AG04450 (cell line): ENCODE data around the gene ASPSCR1. TPM values are rescaled to one million over a fixed set of nuclear protein-coding genes. Genes with fewer than 3 reads are reported as not detected.
A peak's percentile ranks its signal among the peaks of the same experiment; 100 is the strongest.

Source experiments
- CTCF ChIA-PET: fragments of 300-600, 350-600 bp; formaldehyde crosslinking; extraction: SDS; loops from one replicate; lab custom pipeline; 2022; ENCODE audit warnings: antibody characterized with exemption, inconsistent platforms; lab: Charles Lee
- POLR2A ChIA-PET: fragments of 350-600 bp; formaldehyde crosslinking; extraction: SDS; loops from one replicate; lab custom pipeline; 2021; ENCODE audit warnings: antibody characterized with exemption, inconsistent platforms; lab: Yijun Ruan, JAX
- DNase-seq: peaks from one replicate; pipeline ENCODE4 v3.0.0-alpha.2; 2011; ENCODE audit warnings: low read depth, low spot score
- H3K27ac ChIP-seq: one replicate; pipeline ENCODE4 v1.5.1; 2012; ENCODE audit warnings: low read depth, low read length, control low read depth
- H3K27me3 ChIP-seq: one replicate; pipeline ENCODE4 v1.6.0; 2012; ENCODE audit warnings: low read length; ENCODE audit not compliant: control insufficient read depth, insufficient read depth
- H3K4me3 ChIP-seq: 2 replicates; pipeline ENCODE4 v1.5.1; 2011; ENCODE audit warnings: mild to moderate bottlenecking, low read depth, low read length, control low read depth
- H3K9me3 ChIP-seq: 2 replicates; pipeline ENCODE4 v1.5.1; 2012; ENCODE audit warnings: low read length; ENCODE audit not compliant: control insufficient read depth, insufficient read depth
- polyA plus RNA-seq: library from polyadenylated mRNA; depleted of rRNA; stranded (reverse); fragments of >200 nt; gene quantifications from 2 replicates; pipeline ENCODE4 v1.2.3, GENCODE V29; 2011
- TF ChIP-seq, protein P1 (sequence below): IDR thresholded peaks from 2 replicates; pipeline ENCODE4 v1.5.1; 2011; ENCODE audit warnings: low read depth, low read length, control low read depth, inconsistent platforms

Gene ASPSCR1
- polyA plus RNA-seq, 1 experiment: 7.1 TPM

DNA sequence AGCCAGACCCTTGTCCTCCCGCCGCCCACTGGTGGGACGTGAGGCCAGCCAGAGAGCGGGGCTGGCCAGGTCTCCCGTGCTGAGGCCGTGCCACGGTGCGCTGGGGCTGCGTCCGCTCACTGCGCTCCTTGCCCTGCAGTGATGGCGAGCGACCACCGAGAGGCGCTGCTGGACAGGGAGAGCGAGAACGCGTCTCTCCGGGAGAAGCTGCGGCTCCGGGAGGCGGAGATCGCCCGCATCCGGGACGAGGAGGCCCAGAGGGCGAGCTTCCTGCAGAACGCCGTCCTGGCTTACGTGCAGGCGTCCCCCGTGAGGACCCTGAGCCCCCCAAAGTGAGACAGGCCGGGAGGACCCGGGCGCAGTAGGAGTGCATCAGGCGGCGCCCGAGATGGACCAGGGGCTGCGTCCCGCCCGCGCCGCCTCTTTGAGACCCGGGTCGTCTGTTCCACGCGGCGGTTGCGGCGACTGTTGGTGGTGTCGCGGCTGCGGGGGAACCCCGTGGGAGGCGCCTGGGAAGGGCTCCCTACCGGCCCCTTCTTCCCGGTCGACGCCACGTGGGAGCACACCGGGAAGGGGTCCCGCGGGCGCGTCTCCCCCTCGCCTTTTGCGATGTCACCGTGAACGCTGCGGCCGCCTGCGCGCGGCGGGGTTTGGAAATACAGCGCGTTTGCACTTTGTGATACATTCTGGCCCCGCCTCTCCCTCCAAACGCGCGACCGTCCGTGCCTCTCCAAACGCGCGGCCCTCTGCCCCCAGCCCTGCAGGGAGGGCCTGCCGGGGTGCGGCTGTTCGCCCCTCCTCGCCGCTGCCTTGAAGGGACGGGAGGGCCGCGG is 53.3 kb downstream of the ASPSCR1 start:
- peak overlapping the region; percentile 52 for H3K27ac ChIP-seq
- POLR2A ChIA-PET: interaction anchor here (0.7 kb wide), 1 partner anchor 67 kb away, joined by 3 read pairs; the partner anchor contains the start of gene FASN
- CTCF ChIA-PET: interaction anchor here (0.5 to 1.9 kb wide), 16 partner anchors 8 to 227 kb away, joined by 3 to 21 read pairs (median 4); no protein-coding TSS in a partner anchor
- peak; percentile 51 for DNase-seq
- TF ChIP-seq, protein P1, sequence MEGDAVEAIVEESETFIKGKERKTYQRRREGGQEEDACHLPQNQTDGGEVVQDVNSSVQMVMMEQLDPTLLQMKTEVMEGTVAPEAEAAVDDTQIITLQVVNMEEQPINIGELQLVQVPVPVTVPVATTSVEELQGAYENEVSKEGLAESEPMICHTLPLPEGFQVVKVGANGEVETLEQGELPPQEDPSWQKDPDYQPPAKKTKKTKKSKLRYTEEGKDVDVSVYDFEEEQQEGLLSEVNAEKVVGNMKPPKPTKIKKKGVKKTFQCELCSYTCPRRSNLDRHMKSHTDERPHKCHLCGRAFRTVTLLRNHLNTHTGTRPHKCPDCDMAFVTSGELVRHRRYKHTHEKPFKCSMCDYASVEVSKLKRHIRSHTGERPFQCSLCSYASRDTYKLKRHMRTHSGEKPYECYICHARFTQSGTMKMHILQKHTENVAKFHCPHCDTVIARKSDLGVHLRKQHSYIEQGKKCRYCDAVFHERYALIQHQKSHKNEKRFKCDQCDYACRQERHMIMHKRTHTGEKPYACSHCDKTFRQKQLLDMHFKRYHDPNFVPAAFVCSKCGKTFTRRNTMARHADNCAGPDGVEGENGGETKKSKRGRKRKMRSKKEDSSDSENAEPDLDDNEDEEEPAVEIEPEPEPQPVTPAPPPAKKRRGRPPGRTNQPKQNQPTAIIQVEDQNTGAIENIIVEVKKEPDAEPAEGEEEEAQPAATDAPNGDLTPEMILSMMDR: peak; percentile 58
- H3K9me3 ChIP-seq: no peaks in the 10 kb centered on the region; the same call in 1 of the 2 replicates
- peak overlapping the region; percentile 56 for H3K4me3 ChIP-seq
- no peaks in the 10 kb centered on the region for H3K27me3 ChIP-seq

DNA sequence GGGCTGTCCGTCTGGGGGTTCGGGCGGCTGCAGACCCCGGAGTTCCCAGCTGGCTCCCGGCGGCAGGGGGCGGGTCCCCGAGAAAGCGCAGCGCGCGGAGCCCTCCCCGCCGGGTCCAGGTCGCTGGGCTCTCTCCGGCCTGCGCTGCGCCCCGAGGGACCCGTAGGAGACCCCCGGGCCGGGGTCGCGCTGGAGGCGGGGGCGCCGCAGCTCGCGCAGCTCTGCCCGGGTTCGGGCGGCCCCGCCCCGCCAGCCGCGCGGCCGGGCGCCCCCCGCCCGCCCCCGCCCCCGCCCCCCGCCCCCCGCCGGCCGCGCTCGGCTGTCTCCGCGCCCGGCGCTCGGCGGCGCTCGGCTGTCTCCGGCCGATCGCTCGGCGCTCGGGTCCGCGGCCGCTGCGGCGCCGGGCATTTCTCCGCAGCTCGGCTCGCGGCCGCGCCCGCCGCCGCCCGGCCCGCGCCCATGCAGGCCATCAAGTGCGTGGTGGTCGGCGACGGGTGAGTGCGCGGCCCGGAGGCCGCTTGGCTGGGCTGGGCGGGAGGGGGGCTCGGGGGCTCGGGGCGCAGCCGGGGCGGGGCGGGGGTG is 54.0 kb downstream of the ASPSCR1 start, which contains the start of gene RAC3:
RAC3 (plus strand) TSS at position 376 of the 582 bp plus-strand sequence; CDS start at position 460, 84 bp downstream.
- ChIA-PET CTCF (interaction anchor here (1.5 to 1.9 kb wide), 2 partner anchors 12 to 124 kb away, joined by 4 to 21 read pairs; no protein-coding TSS in a partner anchor), POLR2A (interaction anchor here (1.1 kb wide), 1 partner anchor 50 kb away, joined by 3 read pairs; no protein-coding TSS in a partner anchor)

DNA sequence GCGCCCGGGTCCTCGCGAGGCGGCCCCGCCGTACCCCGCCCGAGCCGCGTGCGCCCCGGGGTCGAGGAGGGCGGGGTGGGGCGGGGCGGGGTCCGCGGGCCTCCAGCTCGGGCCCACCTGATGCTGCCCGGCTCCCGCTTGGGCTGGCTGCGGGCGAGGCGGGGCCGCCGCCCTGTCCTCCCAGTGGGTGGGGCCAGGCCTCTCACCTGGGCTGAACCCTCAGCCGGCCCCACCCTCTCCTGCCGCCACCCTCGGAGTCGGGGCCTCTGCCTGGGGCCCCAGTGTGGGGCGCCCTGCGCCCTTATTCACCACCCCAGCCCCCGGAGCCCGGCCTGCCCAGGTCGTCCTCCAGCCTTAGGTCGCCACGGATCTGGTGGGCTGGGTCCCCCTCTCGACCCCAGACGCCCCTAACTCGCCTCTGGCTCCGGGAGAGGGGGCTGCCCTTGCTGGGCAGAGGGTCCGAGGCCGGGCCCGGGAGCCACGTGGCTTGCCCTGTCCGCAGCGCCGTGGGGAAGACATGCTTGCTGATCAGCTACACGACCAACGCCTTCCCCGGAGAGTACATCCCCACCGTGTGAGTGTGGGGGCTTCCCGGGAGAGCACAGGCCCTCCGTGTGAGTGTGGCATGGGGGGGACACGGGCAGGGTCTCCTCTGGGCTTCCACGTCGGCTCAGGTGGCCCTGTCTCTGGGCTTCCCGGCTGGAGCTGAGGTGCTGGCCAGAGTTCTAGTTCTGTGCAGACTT is 54.6 kb downstream of the ASPSCR1 start:
- ChIA-PET POLR2A (interaction anchor here (1.1 kb wide), 1 partner anchor 49 kb away, joined by 3 read pairs; no protein-coding TSS in a partner anchor), CTCF (interaction anchor here (0.5 kb wide), 1 partner anchor 92 kb away, joined by 5 read pairs; no protein-coding TSS in a partner anchor)
- Histone ChIP-seq H3K4me3 (peak overlapping the region; percentile 57), H3K27me3 (no peaks in the 10 kb centered on the region), H3K9me3 (no peaks in the 10 kb centered on the region; the same call in 1 of the 2 replicates), H3K27ac (no peak overlapping the region)
- TF ChIP-seq, protein P1: no peak
- DNase-seq: no peak

More for the DNA sequence above, 54.0 kb downstream of the ASPSCR1 start, which contains the start of gene RAC3:
- Histone ChIP-seq H3K27ac (peak within 1 kb of the TSS; percentile 52), H3K9me3 (no peaks in the 10 kb centered on the region; the same call in 1 of the 2 replicates), H3K27me3 (no peaks in the 10 kb centered on the region), H3K4me3 (peak within 1 kb of the TSS; percentile 57)
- TF ChIP-seq, protein P1: no peak
- DNase-seq: no peak

DNA sequence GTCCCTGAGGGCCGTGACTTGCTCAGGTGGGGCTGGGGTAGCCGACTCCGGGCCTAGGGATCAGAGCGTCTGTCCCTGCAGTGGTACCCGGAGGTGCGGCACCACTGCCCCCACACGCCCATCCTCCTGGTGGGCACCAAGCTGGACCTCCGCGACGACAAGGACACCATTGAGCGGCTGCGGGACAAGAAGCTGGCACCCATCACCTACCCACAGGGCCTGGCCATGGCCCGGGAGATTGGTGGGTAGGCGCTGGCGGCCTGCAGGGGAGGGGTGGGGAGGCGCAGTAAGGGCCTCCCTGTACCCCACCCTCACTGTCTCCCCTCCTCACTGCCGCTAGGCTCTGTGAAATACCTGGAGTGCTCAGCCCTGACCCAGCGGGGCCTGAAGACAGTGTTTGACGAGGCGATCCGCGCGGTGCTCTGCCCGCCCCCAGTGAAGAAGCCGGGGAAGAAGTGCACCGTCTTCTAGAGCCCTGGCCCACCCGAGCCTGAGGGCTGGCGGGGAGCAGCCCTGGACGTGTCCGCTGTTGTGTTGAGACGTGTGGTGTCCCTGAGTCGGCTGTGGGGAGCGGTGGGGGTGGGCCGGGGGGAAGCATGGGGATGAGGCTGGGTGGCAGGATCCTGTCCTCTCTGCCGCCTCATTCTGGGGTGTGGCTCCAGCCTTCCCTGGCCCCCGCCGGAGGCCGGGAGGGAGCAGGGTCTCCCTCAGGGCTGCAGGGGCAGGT is 56.1 kb downstream of the ASPSCR1 start:
- no peak for DNase-seq
- H3K27ac ChIP-seq: no peak overlapping the region
- H3K27me3 ChIP-seq: no peaks in the 10 kb centered on the region
- TF ChIP-seq, protein P1: no peak
- H3K4me3 ChIP-seq: no peak overlapping the region
- no peaks in the 10 kb centered on the region; the same call in 1 of the 2 replicates for H3K9me3 ChIP-seq
- ChIA-PET POLR2A (no interaction called here), CTCF (no interaction called here)
